Measurements from ENCODE around the gene CTDSP1.

CTDSP1 gene

DNA sequence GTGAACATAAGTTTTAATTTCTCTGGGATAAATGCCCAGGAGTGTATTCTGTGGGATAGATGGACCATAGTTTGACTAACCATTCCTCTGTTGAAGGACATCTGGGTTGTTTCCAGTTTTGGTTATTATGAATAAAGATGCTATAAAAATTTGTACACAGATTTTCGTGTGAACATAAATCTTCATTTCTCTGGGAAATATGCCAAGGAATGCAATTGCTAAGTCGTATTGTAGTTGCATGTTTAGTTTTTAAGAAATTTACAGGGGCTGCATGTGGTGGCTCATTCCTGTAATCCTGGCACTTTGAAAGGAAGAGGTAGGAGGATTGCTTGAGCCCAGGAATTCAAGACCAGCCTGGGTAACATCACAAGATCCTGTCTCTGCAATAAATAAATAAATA is 24.5 kb upstream of the CTDSP1 start:
- TF ChIP-seq, protein P1, sequence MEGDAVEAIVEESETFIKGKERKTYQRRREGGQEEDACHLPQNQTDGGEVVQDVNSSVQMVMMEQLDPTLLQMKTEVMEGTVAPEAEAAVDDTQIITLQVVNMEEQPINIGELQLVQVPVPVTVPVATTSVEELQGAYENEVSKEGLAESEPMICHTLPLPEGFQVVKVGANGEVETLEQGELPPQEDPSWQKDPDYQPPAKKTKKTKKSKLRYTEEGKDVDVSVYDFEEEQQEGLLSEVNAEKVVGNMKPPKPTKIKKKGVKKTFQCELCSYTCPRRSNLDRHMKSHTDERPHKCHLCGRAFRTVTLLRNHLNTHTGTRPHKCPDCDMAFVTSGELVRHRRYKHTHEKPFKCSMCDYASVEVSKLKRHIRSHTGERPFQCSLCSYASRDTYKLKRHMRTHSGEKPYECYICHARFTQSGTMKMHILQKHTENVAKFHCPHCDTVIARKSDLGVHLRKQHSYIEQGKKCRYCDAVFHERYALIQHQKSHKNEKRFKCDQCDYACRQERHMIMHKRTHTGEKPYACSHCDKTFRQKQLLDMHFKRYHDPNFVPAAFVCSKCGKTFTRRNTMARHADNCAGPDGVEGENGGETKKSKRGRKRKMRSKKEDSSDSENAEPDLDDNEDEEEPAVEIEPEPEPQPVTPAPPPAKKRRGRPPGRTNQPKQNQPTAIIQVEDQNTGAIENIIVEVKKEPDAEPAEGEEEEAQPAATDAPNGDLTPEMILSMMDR (IDR thresholded peaks at IDR 0.05; ENCODE audit: unreplicated experiment in 3 of 3) = no peak
- H3K4me3 Mint-ChIP-seq = no peak overlapping the region
- H3K27ac Mint-ChIP-seq = peak overlapping the region; percentile 89 to 94 (median 91)
- peaks cover 12% of the 10 kb centered on the region for H3K27me3 Mint-ChIP-seq (ENCODE audit: low read depth)
- H3K36me3 Mint-ChIP-seq (ENCODE audit: low read depth) = no peaks in the 10 kb centered on the region
- peaks cover 7% of the 10 kb centered on the region for H3K4me1 Mint-ChIP-seq
- H3K9me3 Mint-ChIP-seq = no peaks in the 10 kb centered on the region

DNA sequence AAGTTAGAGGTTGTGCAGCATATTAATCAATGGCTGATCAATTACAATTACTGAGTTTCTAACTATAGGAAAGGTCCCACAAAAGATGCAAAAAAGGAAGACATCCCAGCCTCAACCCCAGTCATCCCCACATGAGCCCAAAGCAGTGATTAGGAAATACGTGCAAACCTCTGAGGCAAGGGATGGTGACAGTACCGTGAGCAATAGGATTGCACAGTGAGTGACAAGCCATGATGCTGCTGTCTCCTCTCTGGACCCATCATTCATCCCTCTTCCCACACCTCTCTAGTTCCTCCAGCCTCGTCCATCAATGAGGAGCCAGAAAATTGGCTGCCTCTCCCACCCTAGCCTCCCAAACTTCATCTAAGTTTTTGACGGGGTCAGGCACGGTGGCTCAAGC is 21.6 kb upstream of the CTDSP1 start:
- Mint-ChIP-seq H3K4me3 (no peak overlapping the region), H3K9me3 (no peaks in the 10 kb centered on the region), H3K27ac (peak overlapping the region in 1 of 3 experiments; percentile 66), H3K36me3 (ENCODE audit: low read depth) (no peaks in the 10 kb centered on the region), H3K4me1 (peaks cover 7% of the 10 kb centered on the region), H3K27me3 (ENCODE audit: low read depth) (peaks cover 15% of the 10 kb centered on the region)
- TF ChIP-seq, protein P1 (IDR thresholded peaks at IDR 0.05; ENCODE audit: unreplicated experiment in 3 of 3) = no peak

DNA sequence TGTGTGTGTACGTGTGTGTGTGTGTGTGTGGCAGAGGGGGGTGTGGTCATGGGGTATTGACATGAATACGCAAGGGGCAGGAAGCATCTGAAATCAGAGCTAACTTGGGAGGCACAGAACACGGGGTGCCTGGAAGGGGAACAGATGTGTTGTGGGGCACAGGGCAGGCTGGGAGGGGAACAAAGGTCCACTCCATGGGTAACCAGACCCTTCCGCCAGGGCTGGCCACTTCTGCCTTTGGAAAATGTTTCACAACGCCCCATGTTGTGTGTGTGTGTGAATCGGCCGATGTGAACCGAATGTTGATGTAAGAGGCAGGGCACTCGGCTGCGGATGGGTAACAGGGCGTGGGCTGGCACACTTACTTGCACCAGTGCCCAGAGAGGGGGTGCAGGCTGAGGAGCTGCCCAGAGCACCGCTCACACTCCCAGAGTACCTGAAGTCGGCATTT is 17.7 kb upstream of the CTDSP1 start, which contains the start of gene SLC11A1:
Gene SLC11A1, plus strand, starts transcription at position 358 of the 451 bp plus-strand sequence. CDS start 96 bp downstream, outside the sequence.
- H3K4me3 Mint-ChIP-seq = no peak within 1 kb of the TSS
- TF ChIP-seq, protein P1 (IDR thresholded peaks at IDR 0.05; ENCODE audit: unreplicated experiment in 3 of 3) = no peak
- peak within 1 kb of the TSS in 1 of 3 experiments; percentile 9 for H3K27ac Mint-ChIP-seq
- peaks cover 11% of the 10 kb centered on the region for H3K27me3 Mint-ChIP-seq (ENCODE audit: low read depth)
- H3K36me3 Mint-ChIP-seq (ENCODE audit: low read depth) = no peaks in the 10 kb centered on the region
- H3K4me1 Mint-ChIP-seq = peaks cover under 1% of the 10 kb centered on the region
- H3K9me3 Mint-ChIP-seq = no peaks in the 10 kb centered on the region

DNA sequence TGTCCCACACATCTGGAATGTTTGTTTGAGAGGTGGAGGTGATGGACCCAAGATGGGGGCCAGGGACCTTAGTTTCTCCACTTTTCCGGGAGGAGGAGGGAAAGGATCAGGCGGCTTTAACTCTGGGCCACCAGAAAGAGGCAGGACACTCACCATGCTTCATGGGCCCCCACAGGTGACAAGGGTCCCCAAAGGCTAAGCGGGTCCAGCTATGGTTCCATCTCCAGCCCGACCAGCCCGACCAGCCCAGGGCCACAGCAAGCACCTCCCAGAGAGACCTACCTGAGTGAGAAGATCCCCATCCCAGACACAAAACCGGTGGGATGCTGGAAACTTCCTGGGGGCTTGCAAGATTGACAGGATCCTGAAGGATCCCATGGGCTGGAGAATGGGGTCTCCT is 16.9 kb upstream of the CTDSP1 start:
- H3K4me1 Mint-ChIP-seq = peaks cover 5% of the 10 kb centered on the region
- peaks cover 11% of the 10 kb centered on the region for H3K27me3 Mint-ChIP-seq (ENCODE audit: low read depth)
- no peak overlapping the region for H3K27ac Mint-ChIP-seq
- H3K4me3 Mint-ChIP-seq = no peak overlapping the region
- H3K36me3 Mint-ChIP-seq (ENCODE audit: low read depth) = no peaks in the 10 kb centered on the region
- TF ChIP-seq, protein P1 (IDR thresholded peaks at IDR 0.05; ENCODE audit: unreplicated experiment in 3 of 3) = no peak
- H3K9me3 Mint-ChIP-seq = no peaks in the 10 kb centered on the region

DNA sequence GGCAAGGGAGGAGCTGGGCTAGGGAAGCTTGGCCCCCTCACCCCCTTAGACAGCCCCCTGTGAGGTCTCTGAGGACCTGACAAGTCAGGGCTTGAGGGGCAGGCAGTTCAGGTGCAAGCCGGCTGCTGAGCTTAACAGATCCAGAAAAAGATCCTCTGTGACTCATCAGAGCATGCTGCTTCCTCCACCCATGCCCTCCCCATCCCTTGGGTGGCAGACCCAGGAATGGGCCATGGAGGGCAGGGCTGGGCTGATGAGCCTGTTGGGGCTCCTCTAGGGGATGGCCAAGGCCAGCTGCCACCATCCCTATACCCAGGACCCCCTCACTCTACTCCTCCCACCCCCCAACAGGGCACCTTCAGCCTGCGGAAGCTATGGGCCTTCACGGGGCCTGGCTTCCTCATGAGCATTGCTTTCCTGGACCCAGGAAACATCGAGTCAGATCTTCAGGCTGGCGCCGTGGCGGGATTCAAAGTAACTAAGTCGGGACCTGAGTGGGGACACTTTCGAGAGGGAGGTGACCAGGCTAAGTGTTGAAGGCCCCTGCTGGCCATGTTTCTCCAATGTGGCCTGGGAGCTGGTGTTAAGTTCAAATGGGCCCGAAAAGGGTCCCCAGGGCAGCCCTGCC is 15.7 kb upstream of the CTDSP1 start:
- Mint-ChIP-seq H3K27me3 (ENCODE audit: low read depth) (peaks cover 11% of the 10 kb centered on the region), H3K9me3 (no peaks in the 10 kb centered on the region), H3K36me3 (ENCODE audit: low read depth) (no peaks in the 10 kb centered on the region), H3K4me1 (peaks cover 5% of the 10 kb centered on the region), H3K4me3 (no peak overlapping the region), H3K27ac (no peak overlapping the region)
- TF ChIP-seq, protein P1 (IDR thresholded peaks at IDR 0.05; ENCODE audit: unreplicated experiment in 3 of 3) = no peak

DNA sequence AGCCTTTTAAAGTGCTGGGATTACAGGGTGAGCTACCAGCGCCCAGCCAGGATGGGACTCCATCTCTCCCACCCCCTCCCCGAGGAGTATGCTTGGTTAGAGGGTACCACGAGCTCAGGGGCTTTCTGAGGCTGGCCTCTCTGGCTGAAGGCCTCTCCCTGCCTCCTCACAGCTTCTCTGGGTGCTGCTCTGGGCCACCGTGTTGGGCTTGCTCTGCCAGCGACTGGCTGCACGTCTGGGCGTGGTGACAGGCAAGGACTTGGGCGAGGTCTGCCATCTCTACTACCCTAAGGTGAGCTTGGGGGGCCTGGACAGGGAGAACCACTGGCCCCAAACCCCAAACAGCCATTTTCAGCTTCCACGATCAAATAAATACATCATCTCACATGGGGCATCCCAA is 14.7 kb upstream of the CTDSP1 start:
- no peaks in the 10 kb centered on the region for H3K9me3 Mint-ChIP-seq

More for the DNA sequence above, 14.7 kb upstream of the CTDSP1 start:
- TF ChIP-seq, protein P1 (IDR thresholded peaks at IDR 0.05; ENCODE audit: unreplicated experiment in 3 of 3) = no peak
- H3K4me3 Mint-ChIP-seq = no peak overlapping the region
- peaks cover 9% of the 10 kb centered on the region for H3K27me3 Mint-ChIP-seq (ENCODE audit: low read depth)
- H3K36me3 Mint-ChIP-seq (ENCODE audit: low read depth) = no peaks in the 10 kb centered on the region
- H3K4me1 Mint-ChIP-seq = peaks cover 5% of the 10 kb centered on the region
- H3K27ac Mint-ChIP-seq = no peak overlapping the region
